Panc1 (cell line): Measurements from ENCODE around the gene PPP1R8.

Source experiments
- CTCF ChIP-seq: fragments of 450-650 bp; IDR thresholded peaks from 2 replicates; pipeline ENCODE4 v1.5.1; 2017; ENCODE audit warnings: mild to moderate bottlenecking
- POLR2AphosphoS5 ChIP-seq: IDR thresholded peaks from 2 replicates; pipeline ENCODE4 v1.6.1; 2012; ENCODE audit warnings: mild to moderate bottlenecking, low read depth, low read length, moderate library complexity
- SIN3A ChIP-seq: IDR thresholded peaks from 2 replicates; pipeline ENCODE4 v1.6.1; 2012; ENCODE audit warnings: low read depth, mild to moderate bottlenecking, low read length, moderate library complexity, borderline replicate concordance; ENCODE audit not compliant: insufficient read depth

DNA sequence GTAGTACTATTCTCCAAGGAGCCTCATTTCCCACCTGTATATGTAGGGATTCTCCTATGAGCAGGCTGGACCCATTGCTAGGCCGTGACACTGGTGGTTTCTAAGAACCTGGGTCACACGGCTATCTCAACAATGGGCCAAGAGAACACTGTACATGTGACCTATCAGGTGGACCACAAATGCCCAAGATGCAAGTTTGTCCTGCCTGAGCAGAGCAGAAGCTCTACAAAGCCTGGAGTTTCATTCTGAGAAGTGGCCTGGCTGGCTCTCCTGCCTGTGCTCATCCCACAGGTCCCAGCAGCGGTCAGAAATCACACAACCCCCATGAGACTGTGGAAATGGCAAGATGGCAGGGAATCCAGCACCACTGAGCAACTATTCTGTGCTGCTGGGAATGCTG is 58.9 kb downstream of the PPP1R8 start:
- TF ChIP-seq CTCF (no peak), SIN3A (no peak), POLR2AphosphoS5 (no peak)
